Raji (cell line): ENCODE results near the gene DYRK4.

Experiments
- POLR2A ChIP-seq: IDR thresholded peaks from 2 replicates; pipeline ENCODE4 v1.6.1; 2011; ENCODE audit warnings: low read depth, low read length, control low read depth; ENCODE audit not compliant: insufficient read depth

DYRK4 gene

GRCh38 chr12:4555804-4556203, 6.2 kb upstream of the DYRK4 start:
- TF ChIP-seq POLR2A = no peak

GRCh38 chr12:4556735-4557530, 5.1 kb upstream of the DYRK4 start:
- no peak for TF ChIP-seq POLR2A

GRCh38 chr12:4557586-4557985, 4.4 kb upstream of the DYRK4 start:
- no peak for TF ChIP-seq POLR2A

GRCh38 chr12:4558171-4558570, 3.8 kb upstream of the DYRK4 start:
- TF ChIP-seq POLR2A = no peak

GRCh38 chr12:4563336-4563735, 1.3 kb downstream of the DYRK4 start:
- TF ChIP-seq POLR2A = no peak

GRCh38 chr12:4564818-4565217, 2.8 kb downstream of the DYRK4 start:
- TF ChIP-seq POLR2A = no peak

- TF ChIP-seq POLR2A = no peak
These were observed 4.5 kb downstream of the DYRK4 start for GRCh38 chr12:4566474-4566873.

- TF ChIP-seq POLR2A = no peak
These were observed 5.3 kb downstream of the DYRK4 start for GRCh38 chr12:4567073-4567881.

GRCh38 chr12:4569261-4569660, 7.3 kb downstream of the DYRK4 start:
- TF ChIP-seq POLR2A = no peak

- TF ChIP-seq POLR2A = no peak
These were observed 10.7 kb downstream of the DYRK4 start for GRCh38 chr12:4572680-4573079.

- TF ChIP-seq POLR2A = no peak
These were observed 17.5 kb downstream of the DYRK4 start for GRCh38 chr12:4579305-4580102.

GRCh38 chr12:4580281-4580688, 18.3 kb downstream of the DYRK4 start:
- TF ChIP-seq POLR2A = no peak

GRCh38 chr12:4584281-4584680, 22.3 kb downstream of the DYRK4 start:
- TF ChIP-seq POLR2A = no peak

GRCh38 chr12:4584896-4585295, 22.9 kb downstream of the DYRK4 start:
- no peak for TF ChIP-seq POLR2A

GRCh38 chr12:4586500-4586899, 24.5 kb downstream of the DYRK4 start:
- no peak for TF ChIP-seq POLR2A

- no peak for TF ChIP-seq POLR2A
These were observed 25.1 kb downstream of the DYRK4 start for GRCh38 chr12:4587108-4587507.

- no peak for TF ChIP-seq POLR2A
These were observed 26.9 kb downstream of the DYRK4 start for GRCh38 chr12:4588916-4589315.
